SU-DHL-6 (cell line): ENCODE data around the gene IDH1.

Experiments used
- CTCF ChIP-seq: fragments of 200-600 bp; sonication (generic); IDR thresholded peaks from one replicate; pipeline ENCODE4 v1.5.1; 2017; ENCODE audit warnings: antibody characterized with exemption, mild to moderate bottlenecking, low read length, moderate library complexity; ENCODE audit not compliant: insufficient read depth, poor library complexity, severe bottlenecking
- EZH2phosphoT487 ChIP-seq: fragments of 200-600 bp; sonication (generic), shearing (Covaris generic); conservative IDR thresholded peaks from 2 replicates; pipeline ENCODE4 v1.6.1; 2018; ENCODE audit warnings: mild to moderate bottlenecking, antibody characterized with exemption, low read length, moderate library complexity, mixed read lengths

GRCh38 chr2:208266936-208267335 lies 12.1 kb upstream of the IDH1 start:
- no peak for TF ChIP-seq CTCF
- TF ChIP-seq EZH2phosphoT487, result no peak
